HG03159 (cell line): ENCODE measurements around the gene PYY.
"Not testable (repeated sequence)": the region's sequence is repeated elsewhere in the genome, so short reads cannot be mapped to it uniquely, and the experiment has no call there.

Experiments used
- ATAC-seq: cut with Tn5 transposase; IDR thresholded peaks from one replicate; pipeline ENCODE4 v1.9.1; 2021; ENCODE audit warnings: mild to moderate bottlenecking, moderate library complexity; ENCODE audit not compliant: unreplicated experiment

The PYY gene

GRCh38 chr17:43949781-43950180, 4.0 kb downstream of the PYY start:
- no peak for ATAC-seq

DNA sequence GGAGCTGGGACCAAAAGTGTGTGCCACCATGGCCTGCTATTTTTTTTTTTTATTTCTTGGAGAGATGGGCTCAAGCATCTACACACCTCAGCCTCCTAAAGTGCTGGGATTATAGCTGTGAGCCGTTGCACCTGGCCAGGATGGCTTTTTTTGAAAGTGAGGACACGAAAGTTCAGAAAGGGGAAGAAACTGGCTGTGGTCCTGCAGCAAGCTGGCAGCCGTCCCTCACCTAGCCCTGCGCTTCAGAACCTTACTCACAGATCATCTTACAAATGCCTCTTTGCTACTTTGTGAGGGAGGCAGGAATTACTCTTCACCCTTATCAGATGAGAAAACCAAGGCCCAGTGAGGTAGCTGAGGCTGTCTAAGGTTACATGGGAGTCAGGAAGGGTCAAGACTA, 7.0 kb downstream of the PYY start:
- no peak for ATAC-seq

GRCh38 chr17:43945074-43945829, 8.5 kb downstream of the PYY start:
- no peak for ATAC-seq

- no peak for ATAC-seq
Measured at GRCh38 chr17:43942051-43942685, 11.6 kb downstream of the PYY start, which contains the start of gene PPY. PPY (minus strand) TSS chr17:43942476; CDS start chr17:43941654, 822 bp downstream.

GRCh38 chr17:43940630-43941029, 13.1 kb downstream of the PYY start:
- ATAC-seq = no peak

DNA sequence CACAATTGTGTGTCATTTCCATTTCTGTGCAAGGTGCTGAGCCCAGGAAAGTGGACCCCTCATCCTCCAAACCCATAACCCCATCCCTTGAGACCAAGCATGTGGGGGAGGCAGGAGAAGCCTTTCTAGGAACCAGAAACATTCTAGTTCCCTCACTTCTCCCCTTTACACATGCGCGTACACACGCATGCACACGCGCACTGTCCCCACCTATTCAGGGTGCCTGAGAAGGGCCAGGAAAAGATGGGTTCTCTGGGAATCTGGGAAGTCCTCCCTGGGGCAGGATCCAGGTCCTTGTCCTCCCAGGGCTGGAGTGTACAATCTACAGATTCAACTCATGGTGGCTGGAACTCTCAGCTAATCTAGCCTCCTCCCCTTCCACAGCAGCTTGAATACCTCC, 13.9 kb downstream of the PYY start:
- ATAC-seq = no peak

DNA sequence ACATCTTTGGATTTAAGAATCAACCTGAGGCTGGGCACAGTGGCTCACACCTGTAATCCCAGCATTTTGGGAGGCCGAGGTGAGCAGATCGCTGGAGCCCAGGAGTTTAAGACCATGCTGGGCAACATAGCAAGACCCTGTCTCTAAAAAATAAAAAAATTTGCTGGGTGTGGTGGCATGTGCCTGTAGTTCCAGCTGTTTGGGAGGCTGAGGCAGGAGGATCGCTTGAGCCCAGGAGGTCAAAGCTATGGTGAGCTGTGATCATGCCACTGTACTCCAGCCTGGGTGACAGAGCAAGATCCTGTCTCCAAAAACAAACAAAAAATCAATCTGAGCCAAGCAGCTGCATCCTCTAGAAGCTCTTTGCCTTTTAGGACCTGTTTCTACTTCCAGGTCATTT, 14.3 kb downstream of the PYY start:
- ATAC-seq = not testable (repeated sequence)

DNA sequence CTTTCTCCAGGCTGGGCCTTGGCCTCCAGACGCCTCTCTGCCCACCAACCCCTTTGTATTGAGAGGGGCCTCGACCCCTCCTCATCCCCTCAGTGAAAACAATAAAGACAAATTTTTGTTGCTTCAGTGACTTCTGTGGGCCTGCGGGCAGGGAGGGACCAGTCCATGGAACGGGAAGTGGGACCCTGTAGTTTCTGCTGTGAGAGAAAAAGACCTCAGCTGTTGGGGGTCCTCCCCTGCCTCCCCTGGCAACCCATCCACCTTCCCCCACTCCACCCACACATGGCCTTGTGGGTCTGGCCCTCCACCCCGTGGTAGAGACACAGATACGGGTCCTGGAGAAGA, 14.9 kb downstream of the PYY start:
- ATAC-seq = no peak

DNA sequence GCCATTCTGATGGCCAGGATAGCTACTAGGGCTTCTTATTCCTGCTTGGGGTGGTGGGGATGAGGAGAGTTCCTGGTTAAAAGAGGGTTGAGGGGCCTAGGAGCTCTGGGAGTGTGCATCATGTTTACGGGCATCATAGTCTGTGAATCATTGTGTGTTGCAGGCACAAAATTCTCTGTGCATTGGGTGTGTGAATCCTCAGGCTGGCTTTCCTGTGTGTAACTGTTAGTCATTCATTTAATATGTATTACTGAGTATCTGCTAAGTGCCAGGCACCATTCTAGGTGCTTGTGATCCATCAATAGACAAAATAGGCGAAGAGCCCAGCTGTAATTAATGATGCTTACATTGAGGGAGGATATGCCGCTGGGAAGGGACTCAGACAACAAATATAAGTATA, 17.3 kb downstream of the PYY start:
- no peak for ATAC-seq

GRCh38 chr17:43935926-43936261, 17.8 kb downstream of the PYY start:
- no peak for ATAC-seq

- no peak for ATAC-seq
Measured at GRCh38 chr17:43935204-43935925, 18.4 kb downstream of the PYY start.

GRCh38 chr17:43932923-43933322, 20.8 kb downstream of the PYY start:
- ATAC-seq = no peak

DNA sequence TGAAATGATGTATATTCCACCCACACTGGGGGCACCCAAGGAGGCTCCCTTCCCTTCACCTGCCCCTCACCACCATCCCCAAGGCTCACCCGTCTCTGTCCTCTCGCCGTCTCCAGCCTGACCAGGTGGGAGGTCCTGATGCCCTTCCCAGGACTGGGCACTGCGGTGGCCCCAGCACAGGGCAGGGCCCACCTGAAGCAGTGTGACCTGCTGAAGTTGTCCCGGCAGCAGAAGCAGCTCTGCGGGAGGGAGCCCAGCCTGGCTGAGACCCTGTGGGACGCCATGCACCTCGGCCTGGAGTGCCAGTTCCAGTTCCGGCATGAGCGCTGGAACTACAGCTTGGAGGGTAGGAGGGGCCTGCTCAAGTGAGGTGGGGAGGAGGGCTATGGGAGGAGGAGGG, 21.4 kb downstream of the PYY start:
- ATAC-seq = no peak

GRCh38 chr17:43931062-43931571, 22.6 kb downstream of the PYY start:
- ATAC-seq = no peak

GRCh38 chr17:43928609-43929008, 25.1 kb downstream of the PYY start:
- no peak for ATAC-seq

GRCh38 chr17:43927929-43928328, 25.8 kb downstream of the PYY start:
- not testable (repeated sequence) for ATAC-seq

DNA sequence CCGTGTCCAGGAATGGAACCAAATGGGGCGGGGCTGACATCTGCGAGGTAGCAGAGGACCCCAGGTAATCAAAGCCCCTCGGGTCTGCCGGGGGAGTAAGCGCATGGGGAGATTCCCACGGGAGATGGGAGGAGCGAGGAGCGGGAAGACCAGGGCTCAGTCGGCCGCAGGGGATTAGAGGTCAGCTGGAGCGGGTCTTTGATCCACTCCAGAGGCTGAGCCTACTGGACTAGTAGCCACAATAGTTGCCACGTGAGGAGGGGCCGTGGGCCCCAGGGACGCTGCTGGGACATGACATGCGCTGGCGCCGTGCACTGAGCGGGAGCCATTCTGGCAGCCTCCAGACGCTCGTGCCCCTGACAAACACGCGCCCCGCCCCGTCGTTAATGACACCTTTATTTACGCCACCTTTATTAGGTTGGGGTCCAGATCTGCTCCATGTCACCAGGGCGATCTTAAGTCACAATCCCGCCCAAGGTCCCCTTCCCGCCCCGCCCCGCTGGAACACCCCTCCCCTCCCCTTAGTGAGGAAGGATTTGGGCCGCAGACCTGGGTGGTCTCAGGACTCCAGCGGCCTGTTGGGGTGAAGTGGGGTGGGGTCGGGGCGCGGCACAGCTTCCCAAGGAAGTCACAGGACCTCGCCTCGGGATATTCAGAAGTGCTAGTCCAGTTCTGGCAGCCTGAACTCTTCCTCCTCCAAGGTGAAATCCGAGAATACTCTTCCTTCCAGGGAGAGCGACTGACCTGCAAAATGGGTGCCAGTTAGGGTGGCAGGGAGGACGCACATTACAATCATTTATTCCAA, 26.5 kb downstream of the PYY start:
- no peak for ATAC-seq

GRCh38 chr17:43924558-43924957, 29.2 kb downstream of the PYY start:
- ATAC-seq = no peak

- no peak for ATAC-seq
Measured at GRCh38 chr17:43920500-43921095, 33.1 kb downstream of the PYY start.

DNA sequence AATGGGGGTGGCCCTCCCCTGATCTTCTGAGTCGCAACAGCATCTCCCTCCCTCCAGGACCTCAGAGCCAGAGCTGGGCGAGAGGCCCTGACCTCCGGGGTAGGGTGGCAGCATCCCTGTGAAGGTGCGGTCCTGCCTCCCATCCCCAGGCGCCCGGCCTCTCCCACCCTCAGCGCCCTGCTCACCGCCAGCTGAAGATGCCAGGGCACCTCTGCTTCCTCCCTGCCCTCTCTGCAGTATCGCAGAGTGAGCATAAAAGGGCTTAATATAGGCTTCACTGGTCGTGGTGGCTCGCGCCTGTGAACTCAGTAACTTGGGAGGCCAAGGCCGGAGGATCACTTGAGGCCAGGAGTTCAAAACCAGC, 35.7 kb downstream of the PYY start:
- no peak for ATAC-seq
